CD4-positive, CD25-positive, alpha-beta regulatory T cell (primary cell): ENCODE measurements around the gene CBX8. TPM values are rescaled to one million over a fixed set of nuclear protein-coding genes. Genes with fewer than 3 reads are reported as not detected.

Source experiments
- ATAC-seq, 2 donors: fragments of 150-1000 bp; cut with Tn5 transposase; one replicate each; pipeline ENCODE4 v1.10.0; 2021; ENCODE audit warnings: low read depth in 2 of 2, moderate number of reproducible peaks in 2 of 2, moderate library complexity in 1 of 2
- DNase-seq, 3 donors: peaks; one replicate each; pipeline versions ENCODE4 v3.0.0 to v3.0.0-alpha.2; 2012 to 2022; ENCODE audit warnings: mixed read lengths in 1 of 3
- H3K27ac ChIP-seq: one replicate; pipeline ENCODE4 v1.7.0; 2013; ENCODE audit warnings: mild to moderate bottlenecking, low read length; ENCODE audit not compliant: insufficient read depth, poor library complexity, severe bottlenecking
- H3K27me3 ChIP-seq: one replicate; pipeline ENCODE4 v1.7.0; 2013; ENCODE audit warnings: low read length; ENCODE audit not compliant: control insufficient read depth, insufficient read depth
- H3K36me3 ChIP-seq: one replicate; pipeline ENCODE4 v1.7.0; 2013; ENCODE audit warnings: mild to moderate bottlenecking, low read length, moderate library complexity; ENCODE audit not compliant: control insufficient read depth, insufficient read depth
- H3K4me1 ChIP-seq: 2 replicates; pipeline ENCODE4 v1.7.0; 2013; ENCODE audit warnings: mild to moderate bottlenecking, low read length; ENCODE audit not compliant: insufficient read depth, control insufficient read depth, poor library complexity, severe bottlenecking
- H3K4me3 ChIP-seq: one replicate; pipeline ENCODE4 v1.7.0; 2013; ENCODE audit warnings: low read depth, mild to moderate bottlenecking, low read length, moderate library complexity
- H3K9me3 ChIP-seq, 2 experiments: 1 replicate in 1 of 2; 2 replicates in 1 of 2; pipeline ENCODE4 v1.7.0; 2013; ENCODE audit warnings: low read length in 2 of 2, mild to moderate bottlenecking in 1 of 2, moderate library complexity in 1 of 2; ENCODE audit not compliant: control insufficient read depth in 2 of 2
- H3K27ac Mint-ChIP-seq, 3 donors: one replicate each; pipeline ENCODE4 v1.8.0; 2020 to 2022; ENCODE audit warnings: mild to moderate bottlenecking in 3 of 3, mixed read lengths in 3 of 3, moderate library complexity in 2 of 3
- H3K27me3 Mint-ChIP-seq: one replicate; pipeline ENCODE4 v1.8.0; 2022; ENCODE audit warnings: mild to moderate bottlenecking, mixed read lengths
- H3K36me3 Mint-ChIP-seq: one replicate; pipeline ENCODE4 v1.8.0; 2020; ENCODE audit warnings: mixed read lengths
- H3K4me1 Mint-ChIP-seq, 4 donors: one replicate each; pipeline ENCODE4 v1.8.0; 2020 to 2022; ENCODE audit warnings: mixed read lengths in 4 of 4, mild to moderate bottlenecking in 1 of 4
- H3K4me3 Mint-ChIP-seq, 4 donors: one replicate each; pipeline ENCODE4 v1.8.0; 2020 to 2022; ENCODE audit warnings: mild to moderate bottlenecking in 4 of 4, mixed read lengths in 4 of 4, moderate library complexity in 3 of 4
- H3K9me3 Mint-ChIP-seq, 7 donors: one replicate each; pipeline ENCODE4 v1.8.0; 2020 to 2022; ENCODE audit warnings: mixed read lengths in 7 of 7, mild to moderate bottlenecking in 3 of 7, moderate library complexity in 2 of 7
- polyA plus RNA-seq, 4 donors: library from polyadenylated mRNA; unstranded; fragments of 300-500 nt; fragmentation: Illumina TruSeq; gene quantifications; one replicate each; pipeline ENCODE4 v1.2.3, GENCODE V29; 2021
- total RNA-seq: library from RNA; stranded (reverse); gene quantifications from one replicate; pipeline ENCODE4 v1.2.3, GENCODE V29; 2022

CBX8 gene
- total and polyA plus RNA-seq, 5 donors from 2014 or later: 0.30 to 3.4 (median 1.3) TPM

DNA sequence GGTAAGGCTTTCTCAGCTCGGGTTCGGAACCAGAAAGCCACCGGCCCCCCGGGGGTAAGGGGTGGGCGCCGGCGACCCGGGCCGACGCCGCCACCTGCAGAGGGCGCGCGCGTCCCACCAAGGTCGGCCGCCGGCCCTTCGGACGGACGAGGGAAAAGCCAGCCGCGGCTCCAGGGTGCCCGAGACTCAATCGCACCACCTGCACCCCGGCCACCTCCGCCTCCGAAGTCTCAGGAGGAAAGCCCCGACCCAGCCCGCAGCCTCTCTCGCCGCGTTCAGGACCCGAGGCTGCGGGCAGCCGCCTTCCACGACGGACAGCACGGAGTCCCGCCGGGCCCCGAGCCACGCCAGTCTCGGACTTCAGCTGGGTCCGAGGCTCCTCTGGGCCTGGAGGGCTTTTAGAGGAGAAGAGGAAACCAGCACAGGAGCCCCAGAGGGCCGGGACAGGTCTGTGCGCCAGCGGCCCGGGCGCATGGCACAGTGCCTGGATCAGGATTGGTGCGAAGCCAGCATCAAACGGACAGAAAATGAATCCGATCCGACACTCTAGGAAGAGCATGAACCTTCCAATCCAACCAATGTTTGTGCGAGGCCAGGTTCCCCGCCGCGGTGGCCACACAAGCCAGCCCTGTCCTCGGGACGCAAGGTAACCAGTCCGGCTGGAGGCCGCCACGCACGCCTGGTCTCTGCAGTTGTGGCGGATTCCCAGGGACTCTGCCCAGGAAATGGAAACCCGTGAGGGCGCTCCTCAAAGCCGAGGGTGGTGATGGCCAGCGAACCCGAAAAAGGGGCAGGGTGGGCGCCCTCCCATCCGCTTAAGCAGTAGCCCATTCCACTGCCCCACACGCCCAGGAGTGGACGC is 6.7 kb downstream of the CBX8 start:
- Mint-ChIP-seq H3K4me3 (no peak overlapping the region), H3K9me3 (no peaks in the 10 kb centered on the region), H3K4me1 (peaks cover 3 to 16% (median 7%) of the 10 kb centered on the region in 4 donors), H3K27me3 (peaks cover 51% of the 10 kb centered on the region), H3K36me3 (no peaks in the 10 kb centered on the region), H3K27ac (no peak overlapping the region)
- DNase-seq (no peak), ATAC-seq (peak in 1 of 2 donors; percentile 17)
- Histone ChIP-seq H3K9me3 (no peaks in the 10 kb centered on the region), H3K36me3 (no peaks in the 10 kb centered on the region), H3K4me3 (no peak overlapping the region), H3K27ac (no peak overlapping the region), H3K27me3 (peaks cover 17% of the 10 kb centered on the region), H3K4me1 (peaks cover 24% of the 10 kb centered on the region)

DNA sequence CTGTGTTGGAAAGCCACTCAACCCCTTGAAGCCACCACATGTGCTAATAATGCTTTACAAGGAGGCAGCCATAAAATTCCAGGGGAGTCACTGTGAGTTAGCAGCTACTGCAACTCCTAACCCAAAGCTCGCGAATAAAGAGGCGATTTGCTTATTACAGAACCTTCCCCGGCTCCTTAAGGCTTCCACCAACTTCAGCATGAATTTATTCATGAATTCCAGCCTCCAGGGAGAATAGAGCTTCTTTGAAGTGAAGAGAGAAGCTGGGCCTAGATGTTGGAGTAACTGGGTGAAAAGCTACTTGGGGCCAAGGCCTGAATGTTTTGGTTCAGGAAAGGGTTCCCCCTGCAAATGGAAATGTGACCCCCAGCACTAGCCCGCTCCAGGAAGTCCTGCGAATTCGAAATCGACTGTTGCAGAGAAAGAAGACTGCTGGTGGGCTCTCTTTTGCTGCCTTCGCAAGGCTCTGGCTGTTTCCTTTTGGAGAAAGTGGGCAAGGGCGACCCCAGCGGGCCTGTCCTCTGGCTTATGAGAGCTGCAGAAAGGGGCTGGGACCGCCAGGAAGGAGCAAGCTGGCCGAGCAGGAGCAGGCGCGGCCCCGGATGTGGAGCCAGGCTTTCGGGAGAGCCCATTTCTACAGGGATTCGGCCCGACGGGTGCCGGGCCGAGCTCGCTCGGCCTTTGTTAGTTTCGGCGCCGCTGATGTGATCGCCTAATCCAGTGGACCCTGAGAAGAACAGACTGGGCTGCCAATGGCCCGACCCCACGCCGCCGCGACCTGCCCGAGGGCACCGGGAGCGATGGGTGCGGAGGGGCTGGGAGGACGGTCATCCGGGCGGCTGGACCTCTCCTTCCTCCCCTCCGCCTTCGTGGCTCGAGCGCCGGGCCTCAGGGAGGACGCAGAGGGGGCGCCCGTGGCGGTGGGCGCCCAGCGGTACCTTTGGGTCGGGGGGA is 7.6 kb downstream of the CBX8 start:
- H3K4me3 Mint-ChIP-seq: peak overlapping the region; percentile 15 to 47 (median 36)
- H3K4me3 ChIP-seq: no peak overlapping the region
- no peaks in the 10 kb centered on the region for H3K9me3 ChIP-seq
- no peak overlapping the region for H3K27ac Mint-ChIP-seq
- no peaks in the 10 kb centered on the region for H3K9me3 Mint-ChIP-seq
- H3K36me3 Mint-ChIP-seq: no peaks in the 10 kb centered on the region
- ATAC-seq (no peak), DNase-seq (no peak)
- H3K27me3 Mint-ChIP-seq: peaks cover 51% of the 10 kb centered on the region
- H3K27me3 ChIP-seq: peaks cover 17% of the 10 kb centered on the region
- peaks cover 3 to 16% (median 7%) of the 10 kb centered on the region in 4 donors for H3K4me1 Mint-ChIP-seq
- no peaks in the 10 kb centered on the region for H3K36me3 ChIP-seq
- H3K27ac ChIP-seq: no peak overlapping the region
- peaks cover 24% of the 10 kb centered on the region for H3K4me1 ChIP-seq

DNA sequence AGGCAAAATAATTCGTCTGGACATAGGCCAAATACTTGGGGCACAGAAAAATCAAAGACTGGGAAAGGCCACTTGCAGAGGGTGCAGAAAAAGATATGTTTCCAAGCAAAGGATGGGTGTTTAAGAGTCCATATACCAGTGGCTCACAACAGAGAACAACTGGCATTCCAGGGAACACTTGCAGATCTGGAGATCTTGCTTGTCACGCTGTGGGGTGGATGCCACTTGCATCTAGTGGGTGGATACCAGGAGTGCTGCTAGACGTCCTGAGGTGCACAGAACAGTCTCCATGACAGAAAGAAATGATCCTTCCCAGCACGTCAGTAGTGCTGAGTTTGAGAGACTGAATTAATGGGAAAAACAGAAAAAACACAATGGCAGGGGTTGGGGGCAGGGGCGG is 8.4 kb downstream of the CBX8 start:
- Mint-ChIP-seq H3K27me3 (peaks cover 51% of the 10 kb centered on the region), H3K4me3 (no peak overlapping the region), H3K9me3 (peaks cover 0 to 2% (median 0%) of the 10 kb centered on the region in 7 donors), H3K36me3 (no peaks in the 10 kb centered on the region), H3K4me1 (peaks cover 3 to 13% (median 5%) of the 10 kb centered on the region in 4 donors), H3K27ac (no peak overlapping the region)
- no peak for DNase-seq
- Histone ChIP-seq H3K27ac (no peak overlapping the region), H3K4me3 (no peak overlapping the region), H3K36me3 (no peaks in the 10 kb centered on the region), H3K9me3 (no peaks in the 10 kb centered on the region), H3K27me3 (peaks cover 17% of the 10 kb centered on the region), H3K4me1 (peaks cover 24% of the 10 kb centered on the region)
- ATAC-seq: no peak

DNA sequence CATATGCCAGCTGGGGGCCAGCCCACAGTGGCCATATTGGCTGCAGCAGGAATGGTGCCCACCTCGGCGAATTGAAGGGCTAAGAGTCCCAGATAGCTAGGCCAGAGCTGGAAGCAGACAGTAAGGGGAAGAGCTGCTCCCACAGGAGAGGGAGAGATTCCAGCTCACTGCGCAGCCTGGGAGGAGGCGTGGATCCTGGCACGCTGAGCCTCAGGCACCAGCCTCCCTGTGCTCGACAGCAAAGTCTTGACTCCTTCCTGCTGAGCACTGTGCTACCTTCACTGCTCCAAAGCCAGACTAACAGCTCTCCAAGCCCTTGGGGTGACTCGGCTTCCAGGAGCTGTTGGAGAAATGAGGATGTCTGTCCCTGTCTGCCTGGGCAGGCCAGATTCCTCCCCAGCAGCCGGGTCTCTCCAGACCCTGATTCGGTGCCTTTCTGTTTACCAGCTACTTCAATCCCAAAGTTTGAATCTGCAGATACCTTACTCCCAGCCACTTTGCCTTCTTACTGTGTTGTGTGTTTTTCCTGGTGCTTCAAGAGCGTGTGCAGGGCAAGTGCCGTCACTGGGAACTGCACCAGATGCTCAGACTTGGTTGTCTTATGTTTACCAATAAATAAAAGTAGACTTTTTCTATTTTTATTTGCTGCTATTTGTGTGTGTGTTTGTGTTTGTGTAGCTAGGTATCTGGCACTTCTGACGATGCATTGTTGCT is 9.8 kb downstream of the CBX8 start:
- H3K4me1 Mint-ChIP-seq: peaks cover under 1 to 14% (median 4%) of the 10 kb centered on the region in 4 donors
- DNase-seq: no peak
- peaks cover 24% of the 10 kb centered on the region for H3K4me1 ChIP-seq
- ATAC-seq: no peak
- no peak overlapping the region for H3K27ac ChIP-seq
- H3K9me3 Mint-ChIP-seq: peaks cover 0 to 2% (median 0%) of the 10 kb centered on the region in 7 donors
- peaks cover 57% of the 10 kb centered on the region for H3K27me3 Mint-ChIP-seq
- H3K36me3 Mint-ChIP-seq: no peaks in the 10 kb centered on the region
- H3K27ac Mint-ChIP-seq: no peak overlapping the region
- peak overlapping the region in 1 of 4 donors; percentile 66 for H3K4me3 Mint-ChIP-seq
- peaks cover 17% of the 10 kb centered on the region for H3K27me3 ChIP-seq
- no peak overlapping the region for H3K4me3 ChIP-seq
- no peaks in the 10 kb centered on the region for H3K9me3 ChIP-seq
- no peaks in the 10 kb centered on the region for H3K36me3 ChIP-seq

DNA sequence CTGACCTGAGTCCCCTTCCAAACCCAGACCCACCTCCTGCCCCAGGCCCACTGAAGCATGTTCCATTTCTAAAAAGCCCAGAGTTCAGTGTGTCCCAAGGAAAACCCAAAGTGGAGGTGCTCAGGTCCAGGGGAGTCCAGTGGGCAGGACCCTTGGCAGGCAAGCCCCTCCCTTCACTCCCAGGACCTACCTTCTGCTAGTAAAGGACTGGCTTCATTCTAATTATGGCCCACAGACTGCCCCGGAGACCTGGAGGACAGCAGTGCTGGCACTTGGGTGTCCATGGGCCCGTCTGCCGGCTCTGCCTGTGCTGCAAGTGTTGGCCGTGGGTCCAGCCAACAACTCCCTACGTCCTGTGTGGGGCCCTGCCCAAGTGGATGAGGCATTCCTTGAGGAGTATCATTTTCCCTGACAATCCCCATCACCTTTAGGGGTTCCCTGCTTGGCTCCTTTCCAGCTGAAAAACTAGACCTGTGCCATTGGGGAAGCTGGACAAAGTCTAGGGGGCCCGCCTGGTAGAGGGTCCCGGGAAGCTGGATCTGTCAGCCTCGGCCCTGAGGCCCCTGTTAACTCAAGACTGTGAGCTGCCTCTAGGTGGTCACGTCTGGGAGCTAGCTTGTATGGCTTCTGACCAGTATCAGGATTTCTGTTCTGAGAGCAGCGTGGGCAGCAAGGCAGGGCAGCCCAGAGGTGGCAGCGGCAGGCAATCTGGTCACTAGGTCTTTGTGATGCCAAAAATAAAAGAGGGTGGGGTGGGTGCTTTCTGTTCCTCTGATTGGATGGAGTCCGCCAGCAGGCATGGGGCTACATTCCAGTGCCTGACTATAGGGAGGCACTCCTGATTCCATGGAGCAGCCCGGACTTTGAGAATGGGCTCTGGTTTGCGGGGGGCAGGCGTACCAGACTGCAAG is 10.7 kb downstream of the CBX8 start:
- Mint-ChIP-seq H3K4me1 (peaks cover 0 to 17% (median 4%) of the 10 kb centered on the region in 4 donors), H3K36me3 (no peaks in the 10 kb centered on the region)
- H3K27me3 ChIP-seq: peaks cover 17% of the 10 kb centered on the region

DNA sequence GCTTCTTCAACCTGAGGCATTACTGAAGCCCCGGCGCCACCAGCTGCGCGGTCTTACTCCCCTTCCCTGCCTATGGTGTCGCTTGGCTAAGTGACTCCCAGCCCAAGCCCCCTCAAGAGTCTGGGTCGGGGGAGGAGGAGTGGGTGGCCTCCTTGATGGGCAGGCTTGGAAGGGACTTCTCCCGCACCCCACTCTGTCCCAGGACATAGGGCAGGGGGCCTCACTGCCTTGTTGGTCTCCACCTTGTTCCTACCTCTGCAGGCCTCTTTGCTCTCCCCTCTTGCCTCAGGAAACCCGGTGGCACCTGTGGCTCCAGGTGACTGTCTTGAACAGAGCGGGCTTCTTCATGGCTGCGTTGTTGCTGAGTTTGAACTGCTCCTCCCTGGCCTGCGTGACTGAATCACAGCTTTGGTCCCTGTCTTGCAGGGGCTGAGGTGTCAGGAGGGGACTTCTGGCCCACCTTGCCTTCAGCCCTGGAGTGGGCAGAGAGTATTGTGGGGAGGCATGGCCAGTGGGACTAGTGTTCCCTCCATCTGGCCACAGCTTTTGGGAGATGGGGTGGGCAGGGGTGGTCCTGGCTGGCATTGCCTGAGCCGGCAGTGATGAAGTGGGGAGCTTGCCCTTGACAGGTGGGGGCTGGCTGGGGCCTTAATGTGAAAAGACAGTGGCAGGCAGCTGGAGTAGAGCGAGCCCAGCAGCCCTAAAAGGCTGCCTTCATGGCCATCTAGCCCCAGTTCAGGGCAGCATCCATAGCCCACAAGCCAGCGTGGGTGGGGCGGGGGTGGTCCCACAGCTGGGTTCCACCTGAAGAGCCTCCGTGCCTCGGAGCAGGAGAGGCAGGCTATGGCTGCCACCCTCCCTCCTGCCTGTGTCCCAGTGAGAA is 11.6 kb downstream of the CBX8 start:
- Histone ChIP-seq H3K27ac (no peak overlapping the region), H3K4me1 (peaks cover 9% of the 10 kb centered on the region), H3K36me3 (no peaks in the 10 kb centered on the region), H3K4me3 (no peak overlapping the region), H3K27me3 (peaks cover 21% of the 10 kb centered on the region), H3K9me3 (no peaks in the 10 kb centered on the region)
- ATAC-seq (no peak), DNase-seq (no peak)
- H3K9me3 Mint-ChIP-seq: peaks cover 0 to 2% (median 0%) of the 10 kb centered on the region in 7 donors
- peaks cover 65% of the 10 kb centered on the region for H3K27me3 Mint-ChIP-seq
- H3K4me1 Mint-ChIP-seq: peaks cover 0 to 13% (median 4%) of the 10 kb centered on the region in 4 donors
- no peak overlapping the region for H3K4me3 Mint-ChIP-seq
- no peak overlapping the region for H3K27ac Mint-ChIP-seq
- H3K36me3 Mint-ChIP-seq: no peaks in the 10 kb centered on the region

More for the DNA sequence above, 10.7 kb downstream of the CBX8 start:
- H3K27ac ChIP-seq: no peak overlapping the region
- DNase-seq (no peak), ATAC-seq (no peak)
- H3K27ac Mint-ChIP-seq: no peak overlapping the region
- no peak overlapping the region for H3K4me3 ChIP-seq
- peaks cover 0 to 2% (median 0%) of the 10 kb centered on the region in 7 donors for H3K9me3 Mint-ChIP-seq
- no peaks in the 10 kb centered on the region for H3K36me3 ChIP-seq
- H3K27me3 Mint-ChIP-seq: peaks cover 62% of the 10 kb centered on the region
- H3K9me3 ChIP-seq: no peaks in the 10 kb centered on the region
- H3K4me3 Mint-ChIP-seq: peak overlapping the region in 2 of 4 donors; percentile 43 to 66
- H3K4me1 ChIP-seq: peaks cover 17% of the 10 kb centered on the region
